Right atrium auricular region (tissue), 2 donors: ENCODE results near the gene ISY1. TPM values are rescaled to one million over a fixed set of nuclear protein-coding genes. Genes with fewer than 3 reads are reported as not detected.

Experiments
- DNase-seq: peaks from one replicate; pipeline ENCODE4 v3.0.0-alpha.2; 2019; ENCODE audit warnings: low spot score
- H3K27ac ChIP-seq, 2 donors: fragments of 200-600 bp; sonication (generic); 1 replicate in 1 of 2; 2 replicates in 1 of 2; pipeline ENCODE4 v1.5.1; 2016 to 2019
- H3K27me3 ChIP-seq, 2 donors: fragments of 200-600 bp; sonication (generic); one replicate each; pipeline versions ENCODE4 v1.5.1 to v1.6.0; 2017 to 2019
- H3K36me3 ChIP-seq: fragments of 200-600 bp; sonication (generic); one replicate; pipeline ENCODE4 v1.5.1; 2016
- H3K4me1 ChIP-seq, 2 donors: fragments of 200-600 bp; sonication (generic); one replicate each; pipeline versions ENCODE4 v1.5.1 to v1.6.0; 2017 to 2019
- H3K4me3 ChIP-seq, 2 donors: fragments of 200-600 bp; sonication (generic); 1 replicate in 1 of 2; 2 replicates in 1 of 2; pipeline ENCODE4 v1.5.1; 2017 to 2019; ENCODE audit warnings: mild to moderate bottlenecking in 1 of 2, moderate library complexity in 1 of 2
- H3K9me3 ChIP-seq, 2 donors: fragments of 200-600 bp; sonication (generic); one replicate each; pipeline ENCODE4 v1.5.1; 2019
- CTCF ChIP-seq, 2 donors: fragments of 200-600 bp; sonication (generic); IDR thresholded peaks; one replicate each; pipeline ENCODE4 v1.5.1; 2019; ENCODE audit warnings: antibody characterized with exemption in 2 of 2
- total RNA-seq, 2 donors: library from RNA; depleted of rRNA; stranded (reverse); fragments of >200 nt; gene quantifications; one replicate each; pipeline ENCODE4 v1.1.0, GENCODE V29; 2016

Gene ISY1
- total RNA-seq, 2 donors from 2014 or later = 14.3 to 19.6 TPM

- H3K27me3 ChIP-seq = no peaks in the 10 kb centered on the region
- peaks cover 0 to 14% of the 10 kb centered on the region in 2 donors for H3K4me1 ChIP-seq
- DNase-seq = no peak
- no peak overlapping the region for H3K27ac ChIP-seq
- H3K9me3 ChIP-seq = no peaks in the 10 kb centered on the region
- no peak overlapping the region for H3K4me3 ChIP-seq
- no peak for TF ChIP-seq CTCF (IDR thresholded peaks at IDR 0.05)
- peaks cover 7% of the 10 kb centered on the region for H3K36me3 ChIP-seq
Measured at GRCh38 chr3:129105862-129106261, 55.0 kb downstream of the ISY1 start.

GRCh38 chr3:129104498-129105079 lies 56.3 kb downstream of the ISY1 start:
- peaks cover 0 to 17% of the 10 kb centered on the region in 2 donors for H3K4me1 ChIP-seq
- TF ChIP-seq CTCF (IDR thresholded peaks at IDR 0.05) = no peak
- H3K4me3 ChIP-seq = no peak overlapping the region
- no peaks in the 10 kb centered on the region for H3K9me3 ChIP-seq
- no peak for DNase-seq
- peaks cover 7% of the 10 kb centered on the region for H3K36me3 ChIP-seq
- H3K27ac ChIP-seq = no peak overlapping the region
- H3K27me3 ChIP-seq = no peaks in the 10 kb centered on the region

GRCh38 chr3:129104051-129104450 lies 56.8 kb downstream of the ISY1 start:
- H3K9me3 ChIP-seq = no peaks in the 10 kb centered on the region
- no peak overlapping the region for H3K27ac ChIP-seq
- H3K4me3 ChIP-seq = no peak overlapping the region
- H3K27me3 ChIP-seq = no peaks in the 10 kb centered on the region
- H3K36me3 ChIP-seq = peaks cover 7% of the 10 kb centered on the region
- no peak for TF ChIP-seq CTCF (IDR thresholded peaks at IDR 0.05)
- DNase-seq = no peak
- H3K4me1 ChIP-seq = peaks cover 0 to 17% of the 10 kb centered on the region in 2 donors

- Histone ChIP-seq H3K27ac (no peak overlapping the region), H3K9me3 (no peaks in the 10 kb centered on the region), H3K27me3 (no peaks in the 10 kb centered on the region), H3K36me3 (peaks cover 4% of the 10 kb centered on the region), H3K4me1 (peaks cover 0 to 17% of the 10 kb centered on the region in 2 donors), H3K4me3 (no peak overlapping the region)
- no peak for TF ChIP-seq CTCF (IDR thresholded peaks at IDR 0.05)
- DNase-seq = no peak
Measured at GRCh38 chr3:129103296-129103695, 57.6 kb downstream of the ISY1 start.

GRCh38 chr3:129101370-129102138 lies 59.3 kb downstream of the ISY1 start:
- Histone ChIP-seq H3K9me3 (no peaks in the 10 kb centered on the region), H3K27me3 (no peaks in the 10 kb centered on the region), H3K36me3 (no peaks in the 10 kb centered on the region), H3K4me3 (no peak overlapping the region), H3K4me1 (peaks cover 0 to 17% of the 10 kb centered on the region in 2 donors), H3K27ac (peak overlapping the region; percentile 63 to 67)
- DNase-seq = no peak
- no peak for TF ChIP-seq CTCF (IDR thresholded peaks at IDR 0.05)
